Measurements from ENCODE around the gene PON1. TPM values are rescaled to one million over a fixed set of nuclear protein-coding genes. Genes with fewer than 3 reads are reported as not detected.

The PON1 gene
- polyA plus RNA-seq, 1 of the 3 experiments (the other 2 are of a cell fraction) = not detected

DNA sequence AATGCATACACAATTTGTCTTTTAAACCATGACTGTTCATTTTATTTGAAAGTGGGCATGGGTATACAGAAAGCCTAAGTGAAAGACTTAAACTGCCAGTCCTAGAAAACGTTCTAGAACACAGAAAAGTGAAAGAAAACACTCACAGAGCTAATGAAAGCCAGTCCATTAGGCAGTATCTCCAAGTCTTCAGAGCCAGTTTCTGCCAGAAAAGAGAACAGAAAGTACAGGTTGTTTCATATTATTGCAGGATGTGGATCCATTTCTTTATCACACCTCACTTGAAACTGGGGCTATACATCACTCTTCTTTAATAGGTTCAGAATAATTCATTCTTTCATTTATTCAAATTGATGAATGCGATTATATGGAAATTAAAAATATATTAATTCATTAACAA, 7.7 kb downstream of the PON1 start:
- H3K9me3 ChIP-seq = no peaks in the 10 kb centered on the region
- ChIA-PET POLR2A (no interaction called here), CTCF (interaction anchor here (0.9 kb wide), 1 partner anchor 23 kb away, joined by 3 read pairs; no protein-coding TSS in a partner anchor)
- no peaks in the 10 kb centered on the region for H3K79me2 ChIP-seq (ENCODE audit: insufficient read depth)
- H3K36me3 ChIP-seq (replicated peaks in 1 of 2; ENCODE audit: control insufficient read depth in 1 of 2, insufficient read depth in 2 of 2, low read length in 1 of 2) = no peaks in the 10 kb centered on the region
- no peaks in the 10 kb centered on the region for H3K4me1 ChIP-seq (ENCODE audit: control insufficient read depth in 1 of 2, insufficient read depth in 2 of 2, low read depth in 1 of 2, low read length in 1 of 2)
- no peaks in the 10 kb centered on the region for H4K20me1 ChIP-seq (ENCODE audit: insufficient read depth)
- no peak overlapping the region for H3K27ac ChIP-seq (ENCODE audit: low read depth in 2 of 2, low read length in 1 of 2)
- H3K9ac ChIP-seq = no peak overlapping the region
- H2AFZ ChIP-seq (ENCODE audit: low read depth) = no peak overlapping the region
- H3F3A ChIP-seq (replicated peaks; ENCODE audit: insufficient read depth) = no peaks in the 10 kb centered on the region
- no peaks in the 10 kb centered on the region for H3K27me3 ChIP-seq (ENCODE audit: insufficient read depth)
- H3K4me2 ChIP-seq = no peak overlapping the region
- WGBS (ENCODE audit: low lambda C conversion rate) = 53% methylated on average over 2 of the region's 2 CpGs
- DNase-seq = no peak
- H3K4me3 ChIP-seq (ENCODE audit: low read depth in 2 of 2, low read length in 1 of 2) = no peak overlapping the region
- H3K9me2 ChIP-seq = no peaks in the 10 kb centered on the region
- TF ChIP-seq USF1 (IDR thresholded peaks at IDR 0.05; ENCODE audit: borderline replicate concordance, low read depth) (no peak), POLR2AphosphoS5 (IDR thresholded peaks at IDR 0.05; ENCODE audit: low read depth, low read length) (no peak), MXI1 (IDR thresholded peaks at IDR 0.05; ENCODE audit: low read depth, low read length) (no peak), RAD21 (IDR thresholded peaks at IDR 0.05; ENCODE audit: low read length) (no peak), TCF12 (IDR thresholded peaks at IDR 0.05) (no peak), NFIC (IDR thresholded peaks at IDR 0.05; ENCODE audit: borderline replicate concordance) (no peak), CTCF (IDR thresholded peaks at IDR 0.05) (no peak), SIN3A (IDR thresholded peaks at IDR 0.05; ENCODE audit: borderline replicate concordance, low read depth, low read length) (no peak), ELF1 (IDR thresholded peaks at IDR 0.05) (no peak), RXRA (IDR thresholded peaks at IDR 0.05; ENCODE audit: borderline replicate concordance, low read depth) (no peak), RFX5 (IDR thresholded peaks at IDR 0.05; ENCODE audit: low read length) (no peak), GABPA (IDR thresholded peaks at IDR 0.05; ENCODE audit: low read depth) (no peak), TEAD4 (IDR thresholded peaks at IDR 0.05; ENCODE audit: borderline replicate concordance, insufficient read depth) (no peak), NRF1 (IDR thresholded peaks at IDR 0.05; ENCODE audit: low read depth, low read length) (no peak)

DNA sequence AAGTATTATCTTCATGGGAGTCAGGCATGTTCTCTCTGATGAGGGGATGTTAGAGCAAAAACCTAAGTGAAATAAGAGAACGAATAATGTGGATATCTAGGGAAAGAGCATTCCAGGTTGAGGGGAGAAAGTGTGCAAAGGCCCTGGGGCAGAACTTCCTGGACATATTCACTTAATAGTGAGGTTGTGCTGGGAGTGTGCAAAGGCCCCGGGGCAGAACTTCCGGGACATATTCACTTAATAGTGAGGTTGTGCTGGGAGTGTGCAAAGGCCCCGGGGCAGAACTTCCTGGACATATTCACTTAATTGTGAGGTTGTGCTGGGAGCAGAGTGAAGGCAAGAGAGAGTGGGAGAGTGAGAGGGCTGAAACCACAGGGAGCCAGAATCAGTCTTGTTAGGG, 11.8 kb downstream of the PON1 start:
- CTCF ChIA-PET = no interaction called here
- TF ChIP-seq NFIC (IDR thresholded peaks at IDR 0.05; ENCODE audit: borderline replicate concordance) (no peak), EZH2phosphoT487 (IDR thresholded peaks at IDR 0.05; ENCODE audit: borderline replicate concordance, low read depth) (no peak), TEAD4 (IDR thresholded peaks at IDR 0.05; ENCODE audit: borderline replicate concordance, insufficient read depth) (no peak), ELF1 (IDR thresholded peaks at IDR 0.05) (no peak), MXI1 (IDR thresholded peaks at IDR 0.05; ENCODE audit: low read depth, low read length) (no peak), TAF1 (IDR thresholded peaks at IDR 0.05; ENCODE audit: borderline replicate concordance, low read depth, low read length) (no peak), RCOR1 (IDR thresholded peaks at IDR 0.05; ENCODE audit: low read length) (no peak), POLR2AphosphoS5 (IDR thresholded peaks at IDR 0.05; ENCODE audit: low read depth, low read length) (no peak), RFX5 (IDR thresholded peaks at IDR 0.05; ENCODE audit: low read length) (no peak), USF1 (IDR thresholded peaks at IDR 0.05; ENCODE audit: borderline replicate concordance, low read depth) (no peak), EP300 (IDR thresholded peaks at IDR 0.05; ENCODE audit: borderline replicate concordance in 1 of 2, low read depth in 1 of 2, low read length in 1 of 2) (no peak), FOXJ3 (CRISPR knock-in tag; IDR thresholded peaks at IDR 0.05) (no peak), CTCF (IDR thresholded peaks at IDR 0.05) (no peak), GATA2 (CRISPR knock-in tag; IDR thresholded peaks at IDR 0.05) (no peak)
- TF ChIP-seq, protein P1, sequence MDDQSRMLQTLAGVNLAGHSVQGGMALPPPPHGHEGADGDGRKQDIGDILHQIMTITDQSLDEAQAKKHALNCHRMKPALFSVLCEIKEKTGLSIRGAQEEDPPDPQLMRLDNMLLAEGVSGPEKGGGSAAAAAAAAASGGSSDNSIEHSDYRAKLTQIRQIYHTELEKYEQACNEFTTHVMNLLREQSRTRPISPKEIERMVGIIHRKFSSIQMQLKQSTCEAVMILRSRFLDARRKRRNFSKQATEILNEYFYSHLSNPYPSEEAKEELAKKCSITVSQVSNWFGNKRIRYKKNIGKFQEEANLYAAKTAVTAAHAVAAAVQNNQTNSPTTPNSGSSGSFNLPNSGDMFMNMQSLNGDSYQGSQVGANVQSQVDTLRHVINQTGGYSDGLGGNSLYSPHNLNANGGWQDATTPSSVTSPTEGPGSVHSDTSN (IDR thresholded peaks at IDR 0.05) = no peak

More for the DNA sequence above, 11.8 kb downstream of the PON1 start:
- 44% methylated on average over 4 of the region's 4 CpGs for WGBS (ENCODE audit: low lambda C conversion rate)
- Histone ChIP-seq H3K4me3 (ENCODE audit: low read depth in 2 of 2, low read length in 1 of 2) (no peak overlapping the region), H4K20me1 (ENCODE audit: insufficient read depth) (no peaks in the 10 kb centered on the region), H3K4me1 (ENCODE audit: control insufficient read depth in 1 of 2, insufficient read depth in 2 of 2, low read depth in 1 of 2, low read length in 1 of 2) (peaks cover 3 to 4% of the 10 kb centered on the region in 2 experiments; a peak in 2 of 4 replicates), H3K9me3 (no peaks in the 10 kb centered on the region), H3K4me2 (no peak overlapping the region), H3F3A (replicated peaks; ENCODE audit: insufficient read depth) (no peaks in the 10 kb centered on the region), H3K27me3 (ENCODE audit: insufficient read depth) (no peaks in the 10 kb centered on the region), H3K9ac (no peak overlapping the region), H3K79me2 (ENCODE audit: insufficient read depth) (no peaks in the 10 kb centered on the region), H3K27ac (ENCODE audit: low read depth in 2 of 2, low read length in 1 of 2) (no peak overlapping the region), H3K9me2 (no peaks in the 10 kb centered on the region), H2AFZ (ENCODE audit: low read depth) (no peak overlapping the region), H3K36me3 (replicated peaks in 1 of 2; ENCODE audit: control insufficient read depth in 1 of 2, insufficient read depth in 2 of 2, low read length in 1 of 2) (no peaks in the 10 kb centered on the region)
- DNase-seq = no peak
- POLR2A ChIA-PET = no interaction called here

All from SK-N-SH (cell line).